Mesothelial cell of epicardium (in vitro differentiated cells): ENCODE measurements around the gene FAM228A. TPM values are rescaled to one million over a fixed set of nuclear protein-coding genes. Genes with fewer than 3 reads are reported as not detected.

Experiments used
- DNase-seq, 2 experiments: peaks; one replicate each; pipeline ENCODE4 v3.0.0; 2021; ENCODE audit warnings: low spot score in 2 of 2; ENCODE audit not compliant: unreplicated experiment in 2 of 2
- H3K27ac Mint-ChIP-seq: 2 replicates; pipeline ENCODE4 v1.8.0; 2021; ENCODE audit warnings: mixed read lengths
- H3K27me3 Mint-ChIP-seq: 2 replicates; pipeline ENCODE4 v1.8.0; 2021; ENCODE audit warnings: low read depth, mixed read lengths
- H3K36me3 Mint-ChIP-seq: 2 replicates; pipeline ENCODE4 v1.8.0; 2021; ENCODE audit warnings: mixed read lengths
- H3K4me1 Mint-ChIP-seq: 2 replicates; pipeline ENCODE4 v1.8.0; 2021; ENCODE audit warnings: mixed read lengths
- H3K4me3 Mint-ChIP-seq: 2 replicates; pipeline ENCODE4 v1.8.0; 2021; ENCODE audit warnings: mild to moderate bottlenecking, moderate library complexity, mixed read lengths
- H3K9me3 Mint-ChIP-seq: 2 replicates; pipeline ENCODE4 v1.8.0; 2021; ENCODE audit warnings: mixed read lengths
- total RNA-seq: library from RNA; stranded (reverse); gene quantifications from 3 replicates; pipeline ENCODE4 v1.2.1, GENCODE V29; 2021
- TF ChIP-seq, protein P1 (sequence below): fragments of 200-600 bp; sonication (generic); IDR thresholded peaks from one replicate; pipeline ENCODE4 v1.5.0; 2021; ENCODE audit warnings: antibody characterized with exemption; ENCODE audit not compliant: unreplicated experiment

Gene FAM228A
- total RNA-seq, 1 donor from 2014 or later: 1.4 TPM

DNA sequence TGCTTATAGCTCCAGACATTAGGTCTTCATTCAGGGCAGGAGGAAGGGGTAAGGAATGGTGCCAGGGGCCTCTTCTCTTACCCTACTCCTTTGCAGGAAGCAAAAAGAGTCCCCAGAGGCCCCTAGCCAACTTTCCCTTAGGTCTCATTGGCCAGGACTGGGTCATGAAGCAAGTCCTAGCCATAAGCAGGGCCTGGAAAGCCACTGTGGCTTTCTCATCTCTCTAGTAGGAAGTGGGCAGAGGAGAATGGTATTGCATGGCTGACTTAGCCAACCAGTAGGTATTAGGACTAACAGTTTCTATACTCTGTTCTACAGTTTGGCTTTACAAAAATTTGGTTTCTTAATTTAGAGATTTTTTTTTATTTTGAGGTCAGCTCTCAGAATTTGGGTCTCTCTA, 4.8 kb downstream of the FAM228A start:
- Mint-ChIP-seq H3K4me3 (no peak overlapping the region), H3K27me3 (no peaks in the 10 kb centered on the region)

DNA sequence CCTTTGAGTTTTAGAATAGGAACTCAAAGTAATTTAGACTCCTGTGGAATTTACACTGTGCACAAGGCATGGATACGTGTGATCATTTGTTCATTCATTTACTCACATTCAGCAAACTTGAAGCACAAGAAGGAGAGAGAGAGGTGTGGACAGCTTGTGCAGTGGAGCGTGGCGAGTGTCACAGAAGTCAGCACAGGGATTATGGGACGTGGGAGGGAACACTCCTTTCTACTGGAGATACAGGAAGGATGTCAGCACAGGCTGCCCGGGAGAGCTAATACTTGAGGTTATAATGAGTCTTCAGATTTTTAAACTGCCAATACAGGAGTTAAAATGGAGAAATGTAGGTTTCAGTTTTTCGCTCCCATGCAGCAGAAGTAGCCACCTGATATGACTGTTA, 7.0 kb downstream of the FAM228A start:
- Mint-ChIP-seq H3K9me3 (peaks cover 1% of the 10 kb centered on the region), H3K4me3 (no peak overlapping the region), H3K27me3 (no peaks in the 10 kb centered on the region), H3K4me1 (no peaks in the 10 kb centered on the region), H3K27ac (no peak overlapping the region), H3K36me3 (no peaks in the 10 kb centered on the region)
- DNase-seq: no peak
- TF ChIP-seq, protein P1, sequence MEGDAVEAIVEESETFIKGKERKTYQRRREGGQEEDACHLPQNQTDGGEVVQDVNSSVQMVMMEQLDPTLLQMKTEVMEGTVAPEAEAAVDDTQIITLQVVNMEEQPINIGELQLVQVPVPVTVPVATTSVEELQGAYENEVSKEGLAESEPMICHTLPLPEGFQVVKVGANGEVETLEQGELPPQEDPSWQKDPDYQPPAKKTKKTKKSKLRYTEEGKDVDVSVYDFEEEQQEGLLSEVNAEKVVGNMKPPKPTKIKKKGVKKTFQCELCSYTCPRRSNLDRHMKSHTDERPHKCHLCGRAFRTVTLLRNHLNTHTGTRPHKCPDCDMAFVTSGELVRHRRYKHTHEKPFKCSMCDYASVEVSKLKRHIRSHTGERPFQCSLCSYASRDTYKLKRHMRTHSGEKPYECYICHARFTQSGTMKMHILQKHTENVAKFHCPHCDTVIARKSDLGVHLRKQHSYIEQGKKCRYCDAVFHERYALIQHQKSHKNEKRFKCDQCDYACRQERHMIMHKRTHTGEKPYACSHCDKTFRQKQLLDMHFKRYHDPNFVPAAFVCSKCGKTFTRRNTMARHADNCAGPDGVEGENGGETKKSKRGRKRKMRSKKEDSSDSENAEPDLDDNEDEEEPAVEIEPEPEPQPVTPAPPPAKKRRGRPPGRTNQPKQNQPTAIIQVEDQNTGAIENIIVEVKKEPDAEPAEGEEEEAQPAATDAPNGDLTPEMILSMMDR: no peak

More for the DNA sequence above, 4.8 kb downstream of the FAM228A start:
- Mint-ChIP-seq H3K27ac (no peak overlapping the region), H3K9me3 (no peaks in the 10 kb centered on the region), H3K36me3 (no peaks in the 10 kb centered on the region), H3K4me1 (no peaks in the 10 kb centered on the region)
- no peak for DNase-seq
- TF ChIP-seq, protein P1: no peak

DNA sequence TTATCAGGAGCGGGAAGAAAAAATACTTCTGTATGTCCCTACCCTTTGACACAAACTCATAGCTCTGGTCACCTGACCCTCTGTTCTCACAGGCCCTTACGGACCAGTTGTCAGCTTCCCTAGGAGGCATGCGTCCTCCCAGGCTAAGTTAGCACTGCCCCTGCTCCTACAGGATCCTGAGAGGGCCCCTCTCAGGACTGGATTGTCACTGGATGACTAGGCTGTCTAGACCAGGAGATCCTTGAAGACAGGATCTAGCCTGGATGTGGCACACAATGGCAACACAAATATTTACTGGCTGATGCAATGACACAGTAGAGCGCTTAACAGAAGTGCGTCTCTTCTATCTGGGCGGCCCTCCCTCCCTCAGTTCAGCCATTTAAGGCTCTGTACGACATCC, 7.7 kb downstream of the FAM228A start:
- TF ChIP-seq, protein P1: no peak
- H3K27me3 Mint-ChIP-seq: no peaks in the 10 kb centered on the region
- no peak overlapping the region for H3K27ac Mint-ChIP-seq
- DNase-seq: no peak
- H3K36me3 Mint-ChIP-seq: peaks cover 6% of the 10 kb centered on the region
- H3K9me3 Mint-ChIP-seq: peaks cover 8% of the 10 kb centered on the region
- no peak overlapping the region for H3K4me3 Mint-ChIP-seq
- H3K4me1 Mint-ChIP-seq: no peaks in the 10 kb centered on the region

DNA sequence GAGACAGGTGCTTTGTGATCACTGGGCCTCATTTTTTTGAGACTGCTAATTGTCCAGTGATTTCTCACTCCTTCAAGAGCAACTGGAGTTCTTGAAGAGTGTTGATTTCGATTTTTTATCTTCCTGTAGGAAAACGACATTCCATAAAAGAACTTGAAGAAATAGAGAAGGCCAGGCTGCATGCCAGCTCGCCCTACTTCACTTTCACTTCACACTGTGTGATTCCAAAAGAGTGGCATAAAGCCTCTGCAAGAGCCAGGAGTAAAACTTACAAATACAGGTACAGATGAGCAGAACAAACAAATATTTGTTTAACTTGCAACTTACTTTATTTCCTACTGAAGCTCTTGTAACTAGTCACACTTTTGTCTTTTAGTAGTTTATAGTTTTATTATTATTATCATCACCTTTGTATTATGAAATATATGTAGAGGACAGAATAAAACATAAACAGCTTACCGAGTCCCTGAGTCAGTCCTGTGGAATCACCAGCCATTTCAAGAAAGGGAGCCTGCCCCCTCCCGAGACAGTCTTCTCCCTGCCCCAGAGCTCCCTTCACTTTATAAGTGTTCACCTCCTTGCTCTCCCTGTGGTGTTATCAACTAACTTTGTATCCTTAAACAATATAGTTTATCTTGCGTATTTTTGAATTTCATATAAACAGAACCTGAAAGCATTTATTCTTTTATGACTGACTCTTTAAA, 8.7 kb downstream of the FAM228A start:
- H3K4me1 Mint-ChIP-seq: no peaks in the 10 kb centered on the region
- TF ChIP-seq, protein P1: no peak
- no peaks in the 10 kb centered on the region for H3K27me3 Mint-ChIP-seq
- H3K27ac Mint-ChIP-seq: no peak overlapping the region
- no peak overlapping the region for H3K4me3 Mint-ChIP-seq
- H3K36me3 Mint-ChIP-seq: peaks cover 11% of the 10 kb centered on the region
- no peak for DNase-seq
- H3K9me3 Mint-ChIP-seq: peaks cover 13% of the 10 kb centered on the region

DNA sequence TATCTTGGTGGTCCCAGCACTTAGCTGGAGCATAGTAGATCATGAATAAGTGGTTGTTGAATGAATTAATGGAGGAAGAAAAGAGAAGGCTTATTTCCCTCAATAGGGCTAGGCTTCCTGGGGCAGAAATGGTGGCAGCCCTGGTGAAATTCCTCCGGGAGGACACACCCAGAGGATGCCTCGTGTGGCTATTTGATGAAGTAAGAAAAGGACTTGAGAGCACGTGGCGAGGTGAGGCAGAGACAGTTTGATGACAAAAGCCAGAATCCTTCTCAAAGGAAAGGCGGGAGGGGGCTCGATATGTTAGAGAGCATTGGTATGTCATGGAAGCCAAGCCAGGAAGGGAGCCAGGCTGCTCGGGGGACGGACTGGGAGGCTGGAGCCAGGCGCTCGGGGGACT, 14.7 kb downstream of the FAM228A start:
- H3K27ac Mint-ChIP-seq: no peak overlapping the region
- H3K27me3 Mint-ChIP-seq: no peaks in the 10 kb centered on the region
- H3K4me3 Mint-ChIP-seq: no peak overlapping the region
- H3K36me3 Mint-ChIP-seq: peaks cover 11% of the 10 kb centered on the region
- peaks cover 17% of the 10 kb centered on the region for H3K9me3 Mint-ChIP-seq
- TF ChIP-seq, protein P1: no peak
- no peak for DNase-seq
- H3K4me1 Mint-ChIP-seq: no peaks in the 10 kb centered on the region
